HUES48 (cell line): ENCODE results near the gene NEGR1.

Experiments used
- H3K27ac ChIP-seq: one replicate; pipeline ENCODE4 v1.7.0; 2013; ENCODE audit warnings: low read depth, low read length, inconsistent platforms
- H3K27me3 ChIP-seq: 2 replicates; pipeline ENCODE4 v1.6.1; 2013; ENCODE audit warnings: mild to moderate bottlenecking, low read length; ENCODE audit not compliant: control insufficient read depth, insufficient read depth
- H3K36me3 ChIP-seq: 2 replicates; pipeline ENCODE4 v1.6.1; 2013; ENCODE audit warnings: low read length; ENCODE audit not compliant: control insufficient read depth, insufficient read depth
- H3K4me1 ChIP-seq: 2 replicates; pipeline ENCODE4 v1.6.1; 2013; ENCODE audit warnings: mild to moderate bottlenecking, low read length; ENCODE audit not compliant: control insufficient read depth, insufficient read depth
- H3K4me3 ChIP-seq: 2 replicates; pipeline ENCODE4 v1.5.1; 2013; ENCODE audit warnings: mild to moderate bottlenecking, low read depth, low read length
- H3K9ac ChIP-seq: 2 replicates; pipeline ENCODE4 v1.6.1; 2013; ENCODE audit warnings: mild to moderate bottlenecking, low read depth, low read length, moderate library complexity
- H3K9me3 ChIP-seq: 2 replicates; pipeline ENCODE4 v1.6.1; 2013; ENCODE audit warnings: low read length; ENCODE audit not compliant: control insufficient read depth, insufficient read depth

The NEGR1 gene

GRCh38 chr1:72094209-72094608 is 188.1 kb downstream of the NEGR1 start:
- Histone ChIP-seq H3K4me1 (no peaks in the 10 kb centered on the region), H3K27ac (no peak overlapping the region), H3K36me3 (no peaks in the 10 kb centered on the region), H3K4me3 (no peak overlapping the region), H3K9me3 (no peaks in the 10 kb centered on the region), H3K9ac (no peak overlapping the region), H3K27me3 (no peaks in the 10 kb centered on the region)

GRCh38 chr1:72086394-72086793 is 195.9 kb downstream of the NEGR1 start:
- no peaks in the 10 kb centered on the region for H3K4me1 ChIP-seq
- no peaks in the 10 kb centered on the region for H3K27me3 ChIP-seq
- H3K9ac ChIP-seq, result no peak overlapping the region
- H3K4me3 ChIP-seq, result no peak overlapping the region
- H3K36me3 ChIP-seq, result no peaks in the 10 kb centered on the region
- H3K27ac ChIP-seq, result no peak overlapping the region
- H3K9me3 ChIP-seq, result no peaks in the 10 kb centered on the region

GRCh38 chr1:72075425-72075824 is 206.9 kb downstream of the NEGR1 start:
- H3K9me3 ChIP-seq, result no peaks in the 10 kb centered on the region
- H3K27ac ChIP-seq, result no peak overlapping the region
- H3K4me1 ChIP-seq, result no peaks in the 10 kb centered on the region
- no peaks in the 10 kb centered on the region for H3K27me3 ChIP-seq
- H3K36me3 ChIP-seq, result no peaks in the 10 kb centered on the region
- no peak overlapping the region for H3K4me3 ChIP-seq
- H3K9ac ChIP-seq, result no peak overlapping the region

- H3K27me3 ChIP-seq, result no peaks in the 10 kb centered on the region
- H3K9me3 ChIP-seq, result no peaks in the 10 kb centered on the region
- no peaks in the 10 kb centered on the region for H3K36me3 ChIP-seq
- no peaks in the 10 kb centered on the region for H3K4me1 ChIP-seq
- H3K4me3 ChIP-seq, result no peak overlapping the region
- no peak overlapping the region for H3K9ac ChIP-seq
- no peak overlapping the region for H3K27ac ChIP-seq
These were observed 215.9 kb downstream of the NEGR1 start for GRCh38 chr1:72066431-72066830.

GRCh38 chr1:72064196-72065075 is 217.9 kb downstream of the NEGR1 start:
- Histone ChIP-seq H3K9ac (no peak overlapping the region), H3K27ac (no peak overlapping the region), H3K27me3 (no peaks in the 10 kb centered on the region), H3K36me3 (no peaks in the 10 kb centered on the region), H3K9me3 (no peaks in the 10 kb centered on the region), H3K4me1 (no peaks in the 10 kb centered on the region), H3K4me3 (no peak overlapping the region)

GRCh38 chr1:72063364-72064044 is 218.8 kb downstream of the NEGR1 start:
- Histone ChIP-seq H3K4me1 (no peaks in the 10 kb centered on the region), H3K36me3 (no peaks in the 10 kb centered on the region), H3K4me3 (no peak overlapping the region), H3K9ac (no peak overlapping the region), H3K27ac (no peak overlapping the region), H3K9me3 (no peaks in the 10 kb centered on the region), H3K27me3 (no peaks in the 10 kb centered on the region)

- H3K27me3 ChIP-seq, result no peaks in the 10 kb centered on the region
- H3K9ac ChIP-seq, result no peak overlapping the region
- no peaks in the 10 kb centered on the region for H3K4me1 ChIP-seq
- H3K4me3 ChIP-seq, result no peak overlapping the region
- H3K36me3 ChIP-seq, result no peaks in the 10 kb centered on the region
- H3K27ac ChIP-seq, result no peak overlapping the region
- no peaks in the 10 kb centered on the region for H3K9me3 ChIP-seq
These were observed 219.8 kb downstream of the NEGR1 start for GRCh38 chr1:72062584-72062983.

- H3K9ac ChIP-seq, result no peak overlapping the region
- H3K36me3 ChIP-seq, result no peaks in the 10 kb centered on the region
- H3K4me3 ChIP-seq, result no peak overlapping the region
- H3K4me1 ChIP-seq, result no peaks in the 10 kb centered on the region
- H3K27ac ChIP-seq, result no peak overlapping the region
- no peaks in the 10 kb centered on the region for H3K27me3 ChIP-seq
- no peaks in the 10 kb centered on the region for H3K9me3 ChIP-seq
These were observed 221.7 kb downstream of the NEGR1 start for GRCh38 chr1:72060466-72061245.

GRCh38 chr1:72056516-72056915 is 225.8 kb downstream of the NEGR1 start:
- no peaks in the 10 kb centered on the region for H3K27me3 ChIP-seq
- H3K4me1 ChIP-seq, result peaks cover 8% of the 10 kb centered on the region; the same call in 1 of the 2 replicates
- no peak overlapping the region for H3K4me3 ChIP-seq
- H3K9me3 ChIP-seq, result no peaks in the 10 kb centered on the region
- no peak overlapping the region for H3K27ac ChIP-seq
- no peaks in the 10 kb centered on the region for H3K36me3 ChIP-seq
- no peak overlapping the region for H3K9ac ChIP-seq

- H3K4me3 ChIP-seq, result no peak overlapping the region
- H3K27ac ChIP-seq, result no peak overlapping the region
- peaks cover 8% of the 10 kb centered on the region; the same call in 1 of the 2 replicates for H3K4me1 ChIP-seq
- H3K27me3 ChIP-seq, result no peaks in the 10 kb centered on the region
- no peak overlapping the region for H3K9ac ChIP-seq
- H3K9me3 ChIP-seq, result no peaks in the 10 kb centered on the region
- no peaks in the 10 kb centered on the region for H3K36me3 ChIP-seq
These were observed 230.8 kb downstream of the NEGR1 start for GRCh38 chr1:72051538-72051937.
